K562 (cell line): ENCODE results near the gene PFKFB2. TPM values are rescaled to one million over a fixed set of nuclear protein-coding genes. Genes with fewer than 3 reads are reported as not detected.

Experiments
- ATAC-seq: fragments of 200-7000 bp; cut with Tn5 transposase; 3 replicates; pipeline ENCODE4 v1.9.1; 2020; ENCODE audit warnings: moderate library complexity
- BruUV-seq: library from RNA; stranded (reverse); fragments of 400-500 nt; replicated peaks from 2 replicates; lab custom pipeline; 2021; lab: Mats Ljungman, UMichigan
- CTCF ChIA-PET: fragments of 300-600 bp; formaldehyde crosslinking; extraction: SDS; loops from one replicate; lab custom pipeline; 2021; ENCODE audit warnings: low intra/inter-chr PET ratio; lab: Yijun Ruan, JAX
- POLR2A ChIA-PET: fragments of 300-600, 350-650 bp; sonication (Branson Sonifier 250); formaldehyde crosslinking; extraction: SDS; loops from one replicate; lab custom pipeline; 2021; ENCODE audit warnings: antibody characterized with exemption, inconsistent platforms; lab: Yijun Ruan, JAX
- DNase-seq, 4 experiments: peaks; one replicate each; pipeline versions ENCODE4 v3.0.0 to v3.0.0-alpha.2; 2011 to 2018; ENCODE audit warnings: low spot score in 3 of 4, mixed read lengths in 3 of 4; ENCODE audit errors: extremely low read depth in 1 of 4
- FAIRE-seq: peaks from 2 replicates; lab custom pipeline; 2011; peaks lifted over from hg19 to GRCh38; lab: Jason Lieb, UNC
- H2AFZ ChIP-seq: 2 replicates; pipeline ENCODE4 v1.6.0; 2011; ENCODE audit warnings: low read depth, low read length, control low read depth, inconsistent platforms
- H3K27ac ChIP-seq: fragments of 200-600 bp; 3 replicates; pipeline ENCODE4 v1.8.0; 2011; ENCODE audit warnings: low read depth, mild to moderate bottlenecking, control low read depth, inconsistent platforms, low read length, moderate library complexity, mixed read lengths; ENCODE audit errors: extremely low read depth
- H3K27me3 ChIP-seq, 2 experiments: fragments of 300-600 bp in 1 of 2; 2 replicates in 1 of 2; 3 replicates in 1 of 2; pipeline versions ENCODE4 v1.6.0 to v1.8.0; 2011; ENCODE audit warnings: inconsistent platforms in 2 of 2, low read length in 2 of 2, mild to moderate bottlenecking in 1 of 2, mixed read lengths in 1 of 2, moderate library complexity in 1 of 2; ENCODE audit not compliant: control insufficient read depth in 2 of 2, insufficient read depth in 2 of 2
- H3K36me3 ChIP-seq: fragments of 300-600 bp; 3 replicates; pipeline ENCODE4 v1.8.0; 2011; ENCODE audit warnings: mild to moderate bottlenecking, low read length, inconsistent platforms; ENCODE audit not compliant: control insufficient read depth, insufficient read depth
- H3K4me1 ChIP-seq, 2 experiments: fragments of 200-600 bp in 1 of 2; replicated peaks in 1 of 2; 2 replicates in 1 of 2; 3 replicates in 1 of 2; pipeline versions ENCODE4 v1.5.1 to v1.8.0; 2011; ENCODE audit warnings: inconsistent platforms in 2 of 2, low read length in 2 of 2, mild to moderate bottlenecking in 1 of 2, mixed read lengths in 1 of 2, moderate library complexity in 1 of 2; ENCODE audit not compliant: control insufficient read depth in 2 of 2, insufficient read depth in 2 of 2
- H3K4me2 ChIP-seq: 2 replicates; pipeline ENCODE4 v1.6.1; 2011; ENCODE audit warnings: low read length, control low read depth, inconsistent platforms, mixed read lengths; ENCODE audit not compliant: insufficient read depth
- H3K4me3 ChIP-seq: fragments of 200-600 bp; sonication (generic), shearing (Covaris generic); 2 replicates; pipeline ENCODE4 v1.5.1; 2016; ENCODE audit warnings: control low read depth, inconsistent platforms
- H3K79me2 ChIP-seq: fragments of 200-600 bp; 3 replicates; pipeline ENCODE4 v1.8.0; 2011; ENCODE audit warnings: low read length, inconsistent platforms; ENCODE audit not compliant: control insufficient read depth, insufficient read depth
- H3K9ac ChIP-seq, 2 experiments: 2 replicates each; pipeline versions ENCODE4 v1.6.0 to v1.6.1; 2011; ENCODE audit warnings: low read depth in 2 of 2, low read length in 2 of 2, control low read depth in 1 of 2, inconsistent platforms in 1 of 2, mild to moderate bottlenecking in 1 of 2, mixed read lengths in 1 of 2; ENCODE audit not compliant: insufficient read depth in 1 of 2
- H3K9me1 ChIP-seq: one replicate; pipeline ENCODE4 v1.6.0; 2011; ENCODE audit warnings: inconsistent platforms, mild to moderate bottlenecking, low read length, moderate library complexity; ENCODE audit not compliant: control insufficient read depth, insufficient read depth
- H3K9me3 ChIP-seq: replicated peaks from 2 replicates; pipeline ENCODE4 v1.5.1; 2011; ENCODE audit warnings: low read depth, low read length, inconsistent platforms; ENCODE audit not compliant: control insufficient read depth, insufficient read depth
- H4K20me1 ChIP-seq: replicated peaks from 2 replicates; pipeline ENCODE4 v1.6.1; 2011; ENCODE audit warnings: low read length, inconsistent platforms, mixed read lengths; ENCODE audit not compliant: control insufficient read depth, insufficient read depth
- HDAC6 ChIP-seq: IDR thresholded peaks from 2 replicates; pipeline ENCODE4 v1.6.1; 2012; ENCODE audit warnings: low read depth, mild to moderate bottlenecking, control low read depth, inconsistent platforms, low read length, moderate library complexity
- KDM1A ChIP-seq, 2 experiments: fragments of 450-650 bp; IDR thresholded peaks; 2 replicates each; pipeline ENCODE4 v1.6.1; 2016; ENCODE audit warnings: mild to moderate bottlenecking in 2 of 2
- MIER1 ChIP-seq: fragments of 450-650 bp; IDR thresholded peaks from 2 replicates; pipeline ENCODE4 v1.6.1; 2016; ENCODE audit warnings: antibody characterized with exemption, mild to moderate bottlenecking, low read depth
- PCBP2 ChIP-seq: fragments of 200-400 bp; formaldehyde crosslinking; IDR thresholded peaks from 2 replicates; pipeline ENCODE4 v1.6.1; 2018; ENCODE audit warnings: low read length, low read depth, mild to moderate bottlenecking, moderate library complexity; ENCODE audit not compliant: poor library complexity, severe bottlenecking
- POLR2A ChIP-seq: fragments of 450-650 bp; conservative IDR thresholded peaks from 2 replicates; pipeline ENCODE4 v1.6.1; 2016
- POLR3G ChIP-seq: IDR thresholded peaks from 2 replicates; pipeline ENCODE4 v1.6.1; 2011; ENCODE audit not compliant: insufficient read length, insufficient replicate concordance; ENCODE audit errors: extremely low read depth
- RNF2 ChIP-seq: sonication (generic); IDR thresholded peaks from 2 replicates; pipeline ENCODE4 v1.6.1; 2016
- SMARCB1 ChIP-seq: IDR thresholded peaks from 2 replicates; pipeline ENCODE4 v1.6.1; 2011; ENCODE audit warnings: improper control_type of control experiment, low read depth; ENCODE audit not compliant: insufficient read length
- TRIM28 ChIP-seq: fragments of 450-650 bp; IDR thresholded peaks from 2 replicates; pipeline ENCODE4 v1.6.1; 2017
- ZNF175 ChIP-seq: fragments of 200-800 bp; sonication (Bioruptor generic); IDR thresholded peaks from 2 replicates; pipeline ENCODE4 v1.6.1; 2016; ENCODE audit warnings: low read depth, mild to moderate bottlenecking, missing genetic modification characterization, missing compliant biosample characterization
- WGBS: fragments of 100-300 bp; shearing (Covaris generic); methylation state at CpG from one replicate; pipeline ENCODE4 v1.1.6; 2016; ENCODE audit warnings: low coverage, mixed read lengths; ENCODE audit not compliant: insufficient coverage; ENCODE audit errors: missing lambda C conversion rate; 5-methylcytosine and 5-hydroxymethylcytosine counted together
- in situ Hi-C: fragments of 300-500 bp; cut with MboI; formaldehyde crosslinking; loops from 4 replicates; pipeline ENCODE4 v1.15.0; 2018; ENCODE audit warnings: inconsistent platforms, mixed read lengths
- intact Hi-C: fragments of 100-400 bp; cut with micrococcal nuclease; formaldehyde crosslinking; loops from 2 replicates; pipeline ENCODE4 v1.14.2; 2022
- polyA plus RNA-seq, 8 experiments: library from polyadenylated mRNA; depleted of rRNA in 4 of 8; stranded (reverse) in 5 of 8; unstranded in 3 of 8; fragments of >200 nt; fragmentation: Nextera tagmentation in 2 of 8; fragmentation: Illumina TruSeq in 1 of 8; extraction: Ambion mirVana in 2 of 8; extraction: Trizol in 1 of 8; gene quantifications; 2 replicates each; pipeline versions ENCODE4 v1.2.1 to v1.2.3, GENCODE V29; 2011 to 2014; ENCODE audit warnings: inconsistent platforms in 1 of 8, missing spikeins in 1 of 8
- total RNA-seq, 7 experiments: library from RNA; depleted of rRNA in 6 of 7; stranded (reverse); fragments of >200 nt in 6 of 7; fragmentation: Illumina TruSeq in 2 of 7; extraction: Trizol in 2 of 7; gene quantifications; 2 replicates each; pipeline versions ENCODE4 v1.2.1 to v1.2.3, GENCODE V29; 2011 to 2021; ENCODE audit warnings: low replicate concordance in 1 of 7
- TF ChIP-seq, protein P1 (sequence below): fragments of 250-450 bp; sonication (Bioruptor Pico); IDR thresholded peaks from 2 replicates; pipeline ENCODE4 v1.8.0; 2022; ENCODE audit warnings: inconsistent platforms
- TF ChIP-seq, protein P2 (sequence below): fragments of 450-650 bp; IDR thresholded peaks from 2 replicates; pipeline ENCODE4 v1.6.1; 2014; ENCODE audit warnings: low read depth, mild to moderate bottlenecking, moderate library complexity, borderline replicate concordance
- TF ChIP-seq, protein P3 (sequence below): fragments of 200-800 bp; sonication (Bioruptor generic); IDR thresholded peaks from 2 replicates; pipeline ENCODE4 v1.6.1; 2017; ENCODE audit warnings: missing genetic modification characterization, missing compliant biosample characterization
- TF ChIP-seq, protein P4 (sequence below): sonication (generic); formaldehyde crosslinking; IDR thresholded peaks from 2 replicates; pipeline ENCODE4 v1.8.0; 2023; ENCODE audit warnings: mild to moderate bottlenecking, missing genetic modification reagents

The PFKFB2 gene
- total and polyA plus RNA-seq, 9 of the 15 experiments (the other 6 are each of a cell fraction or from before 2014, with no cell fraction given): 6.9 to 26.0 (median 16.4) TPM

DNA sequence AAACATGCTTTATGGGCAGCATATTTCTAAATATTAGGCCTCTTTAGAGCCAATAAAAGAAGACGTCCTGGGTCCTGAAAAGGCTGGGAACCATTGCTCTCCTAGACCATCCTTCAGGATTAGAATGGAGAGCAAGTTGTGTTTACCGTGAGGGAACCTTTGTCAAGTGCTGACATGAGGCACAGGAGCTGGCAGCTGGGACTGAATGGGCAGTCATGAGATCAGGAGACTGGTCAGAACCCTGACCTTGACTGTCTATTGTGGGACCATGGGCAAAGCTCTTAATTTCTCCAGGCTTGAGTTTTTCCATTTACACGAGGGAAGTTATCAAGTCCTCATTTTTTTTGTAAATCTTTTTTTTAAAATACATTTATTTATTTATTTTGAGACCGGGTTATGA, 5.2 kb downstream of the PFKFB2 start:
- no peak for FAIRE-seq
- H4K20me1 ChIP-seq: no peaks in the 10 kb centered on the region
- H3K9me3 ChIP-seq: no peaks in the 10 kb centered on the region
- POLR2A ChIA-PET: interaction anchor here (1.8 kb wide), 1 partner anchor 10 kb away, joined by 4 read pairs; no protein-coding TSS in a partner anchor
- WGBS: 47% methylated on average over 4 of the region's 4 CpGs
- H3K36me3 ChIP-seq: peaks cover 29% of the 10 kb centered on the region
- no peaks in the 10 kb centered on the region for H3K27me3 ChIP-seq
- no peak overlapping the region for H3K4me3 ChIP-seq
- H3K4me1 ChIP-seq: peaks cover 10 to 22% of the 10 kb centered on the region in 2 experiments; a peak in 4 of 5 replicates
- H3K9ac ChIP-seq: no peak overlapping the region; a peak in 1 of 4 replicates
- H3K4me2 ChIP-seq: no peak overlapping the region
- no TSS peak for BruUV-seq
- peaks cover 5% of the 10 kb centered on the region for H3K9me1 ChIP-seq
- H2AFZ ChIP-seq: no peak overlapping the region
- CTCF ChIA-PET: no interaction called here
- intact Hi-C loops (loop anchor here (10.0 kb wide), 1 partner anchor 587 kb away; the partner anchor contains the start of gene CR1L), in situ Hi-C loops (no loop called here)
- ATAC-seq: no peak
- no peak for DNase-seq
- H3K79me2 ChIP-seq: peaks cover 2% of the 10 kb centered on the region; the same call in 1 of the 3 replicates
- no peak overlapping the region for H3K27ac ChIP-seq
- TF ChIP-seq SMARCB1: no peak
- TF ChIP-seq RNF2: no peak
- no peak for TF ChIP-seq POLR3G
- no peak for TF ChIP-seq POLR2A
- TF ChIP-seq, protein P1, sequence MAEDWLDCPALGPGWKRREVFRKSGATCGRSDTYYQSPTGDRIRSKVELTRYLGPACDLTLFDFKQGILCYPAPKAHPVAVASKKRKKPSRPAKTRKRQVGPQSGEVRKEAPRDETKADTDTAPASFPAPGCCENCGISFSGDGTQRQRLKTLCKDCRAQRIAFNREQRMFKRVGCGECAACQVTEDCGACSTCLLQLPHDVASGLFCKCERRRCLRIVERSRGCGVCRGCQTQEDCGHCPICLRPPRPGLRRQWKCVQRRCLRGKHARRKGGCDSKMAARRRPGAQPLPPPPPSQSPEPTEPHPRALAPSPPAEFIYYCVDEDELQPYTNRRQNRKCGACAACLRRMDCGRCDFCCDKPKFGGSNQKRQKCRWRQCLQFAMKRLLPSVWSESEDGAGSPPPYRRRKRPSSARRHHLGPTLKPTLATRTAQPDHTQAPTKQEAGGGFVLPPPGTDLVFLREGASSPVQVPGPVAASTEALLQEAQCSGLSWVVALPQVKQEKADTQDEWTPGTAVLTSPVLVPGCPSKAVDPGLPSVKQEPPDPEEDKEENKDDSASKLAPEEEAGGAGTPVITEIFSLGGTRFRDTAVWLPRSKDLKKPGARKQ (CRISPR knock-in tag): no peak
- no peak for TF ChIP-seq MIER1
- TF ChIP-seq ZNF175 (CRISPR knock-in tag): no peak
- no peak for TF ChIP-seq PCBP2
- TF ChIP-seq, protein P2, sequence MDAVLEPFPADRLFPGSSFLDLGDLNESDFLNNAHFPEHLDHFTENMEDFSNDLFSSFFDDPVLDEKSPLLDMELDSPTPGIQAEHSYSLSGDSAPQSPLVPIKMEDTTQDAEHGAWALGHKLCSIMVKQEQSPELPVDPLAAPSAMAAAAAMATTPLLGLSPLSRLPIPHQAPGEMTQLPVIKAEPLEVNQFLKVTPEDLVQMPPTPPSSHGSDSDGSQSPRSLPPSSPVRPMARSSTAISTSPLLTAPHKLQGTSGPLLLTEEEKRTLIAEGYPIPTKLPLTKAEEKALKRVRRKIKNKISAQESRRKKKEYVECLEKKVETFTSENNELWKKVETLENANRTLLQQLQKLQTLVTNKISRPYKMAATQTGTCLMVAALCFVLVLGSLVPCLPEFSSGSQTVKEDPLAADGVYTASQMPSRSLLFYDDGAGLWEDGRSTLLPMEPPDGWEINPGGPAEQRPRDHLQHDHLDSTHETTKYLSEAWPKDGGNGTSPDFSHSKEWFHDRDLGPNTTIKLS: no peak
- TF ChIP-seq KDM1A (IDR thresholded peaks at IDR 0.05): no peak
- TF ChIP-seq, protein P3, sequence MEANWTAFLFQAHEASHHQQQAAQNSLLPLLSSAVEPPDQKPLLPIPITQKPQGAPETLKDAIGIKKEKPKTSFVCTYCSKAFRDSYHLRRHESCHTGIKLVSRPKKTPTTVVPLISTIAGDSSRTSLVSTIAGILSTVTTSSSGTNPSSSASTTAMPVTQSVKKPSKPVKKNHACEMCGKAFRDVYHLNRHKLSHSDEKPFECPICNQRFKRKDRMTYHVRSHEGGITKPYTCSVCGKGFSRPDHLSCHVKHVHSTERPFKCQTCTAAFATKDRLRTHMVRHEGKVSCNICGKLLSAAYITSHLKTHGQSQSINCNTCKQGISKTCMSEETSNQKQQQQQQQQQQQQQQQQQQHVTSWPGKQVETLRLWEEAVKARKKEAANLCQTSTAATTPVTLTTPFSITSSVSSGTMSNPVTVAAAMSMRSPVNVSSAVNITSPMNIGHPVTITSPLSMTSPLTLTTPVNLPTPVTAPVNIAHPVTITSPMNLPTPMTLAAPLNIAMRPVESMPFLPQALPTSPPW: no peak
- no peak for TF ChIP-seq TRIM28
- TF ChIP-seq, protein P4, sequence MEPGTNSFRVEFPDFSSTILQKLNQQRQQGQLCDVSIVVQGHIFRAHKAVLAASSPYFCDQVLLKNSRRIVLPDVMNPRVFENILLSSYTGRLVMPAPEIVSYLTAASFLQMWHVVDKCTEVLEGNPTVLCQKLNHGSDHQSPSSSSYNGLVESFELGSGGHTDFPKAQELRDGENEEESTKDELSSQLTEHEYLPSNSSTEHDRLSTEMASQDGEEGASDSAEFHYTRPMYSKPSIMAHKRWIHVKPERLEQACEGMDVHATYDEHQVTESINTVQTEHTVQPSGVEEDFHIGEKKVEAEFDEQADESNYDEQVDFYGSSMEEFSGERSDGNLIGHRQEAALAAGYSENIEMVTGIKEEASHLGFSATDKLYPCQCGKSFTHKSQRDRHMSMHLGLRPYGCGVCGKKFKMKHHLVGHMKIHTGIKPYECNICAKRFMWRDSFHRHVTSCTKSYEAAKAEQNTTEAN (CRISPR knock-in tag): no peak
- no peak for TF ChIP-seq HDAC6
